Measurements from ENCODE around the gene BUB1.
"Not testable (repeated sequence)": the region's sequence is repeated elsewhere in the genome, so short reads cannot be mapped to it uniquely, and the experiment has no call there.

Gene BUB1

GRCh38 chr2:110589677-110590330, 88.1 kb downstream of the BUB1 start:
- DNase-seq, result not testable (repeated sequence)

GRCh38 chr2:110588520-110588919, 89.3 kb downstream of the BUB1 start:
- not testable (repeated sequence) for DNase-seq
